MCF 10A (cell line): ENCODE measurements around the gene VCX2. TPM values are rescaled to one million over a fixed set of nuclear protein-coding genes. Genes with fewer than 3 reads are reported as not detected.
"Not testable (repeated sequence)": the region's sequence is repeated elsewhere in the genome, so short reads cannot be mapped to it uniquely, and the experiment has no call there.

Experiments used
- Bru-seq: library from RNA; stranded (reverse); fragments of 400-500 nt; gene quantifications from one replicate; lab custom pipeline; 2021; lab: Mats Ljungman, UMichigan
- BruChase-seq, 2 experiments: library from RNA; stranded (reverse); fragments of 400-500 nt; gene quantifications; one replicate each; lab custom pipeline; 2021; lab: Mats Ljungman, UMichigan
- BruUV-seq: library from RNA; stranded (reverse); fragments of 400-500 nt; replicated peaks from 2 replicates; lab custom pipeline; 2021; lab: Mats Ljungman, UMichigan
- CTCF ChIA-PET: fragments of 300-600 bp; sonication (Branson Sonifier 250); formaldehyde crosslinking; extraction: SDS; loops from one replicate; lab custom pipeline; 2021; ENCODE audit warnings: antibody characterized with exemption, inconsistent platforms; lab: Yijun Ruan, JAX
- POLR2A ChIA-PET: fragments of 300-600, 350-650 bp; sonication (Branson Sonifier 250); formaldehyde crosslinking; extraction: SDS; loops from one replicate; lab custom pipeline; 2020; ENCODE audit warnings: antibody characterized with exemption, inconsistent platforms; lab: Yijun Ruan, JAX
- DNase-seq: peaks from one replicate; pipeline ENCODE4 v3.0.0-alpha.2; 2018; ENCODE audit not compliant: unreplicated experiment
- H3K27ac Mint-ChIP-seq: one replicate; pipeline ENCODE4 v1.8.0; 2022; ENCODE audit warnings: mild to moderate bottlenecking, low read depth, mixed read lengths; ENCODE audit not compliant: unreplicated experiment
- H3K27me3 Mint-ChIP-seq: one replicate; pipeline ENCODE4 v1.8.0; 2022; ENCODE audit warnings: mixed read lengths; ENCODE audit not compliant: insufficient read depth, unreplicated experiment
- H3K36me3 Mint-ChIP-seq: one replicate; pipeline ENCODE4 v1.8.0; 2022; ENCODE audit warnings: mild to moderate bottlenecking, moderate library complexity, mixed read lengths; ENCODE audit not compliant: insufficient read depth, unreplicated experiment
- H3K4me1 Mint-ChIP-seq: one replicate; pipeline ENCODE4 v1.8.0; 2022; ENCODE audit warnings: mixed read lengths; ENCODE audit not compliant: insufficient read depth, unreplicated experiment
- H3K4me3 Mint-ChIP-seq: one replicate; pipeline ENCODE4 v1.8.0; 2022; ENCODE audit warnings: mild to moderate bottlenecking, moderate library complexity, mixed read lengths; ENCODE audit not compliant: unreplicated experiment
- H3K9me3 Mint-ChIP-seq: one replicate; pipeline ENCODE4 v1.8.0; 2022; ENCODE audit warnings: mixed read lengths; ENCODE audit not compliant: unreplicated experiment
- CTCF ChIP-seq: fragments of 200-600 bp; IDR thresholded peaks from one replicate; pipeline ENCODE4 v1.8.0; 2022; ENCODE audit warnings: antibody characterized with exemption, mild to moderate bottlenecking; ENCODE audit not compliant: unreplicated experiment
- intact Hi-C: fragments of 100-400 bp; cut with micrococcal nuclease; formaldehyde crosslinking; loops from 2 replicates; pipeline ENCODE4 v1.14.1; 2022
- long read RNA-seq: library from polyadenylated mRNA; stranded (forward); transcript quantifications from one replicate; pipeline ENCODE4 v2.0.0, GENCODE V29; 2022
- total RNA-seq: library from RNA; stranded (reverse); gene quantifications from 2 replicates; pipeline ENCODE4 v1.2.3, GENCODE V29; 2022

The VCX2 gene
- total RNA-seq (not detected in 2 replicates), Bru-seq, nascent RNA (not detected), BruChase-seq, experiment 1, labeled RNA remaining after a 6-hour chase (not detected), BruChase-seq, experiment 2, labeled RNA remaining after a 2-hour chase (not detected)
- long read RNA-seq: 0 reads

GRCh38 chrX:8171169-8171568, at the start of gene VCX2:
Gene VCX2, minus strand, starts transcription at chrX:8171267. Its CDS starts 624 bp downstream, at chrX:8170643.
- H3K27me3 Mint-ChIP-seq, H3K4me3 Mint-ChIP-seq, H3K36me3 Mint-ChIP-seq, DNase-seq, BruUV-seq, H3K4me1 Mint-ChIP-seq, POLR2A ChIA-PET, H3K27ac Mint-ChIP-seq, H3K9me3 Mint-ChIP-seq, intact Hi-C loops: not testable (repeated sequence)
- CTCF ChIA-PET: interaction anchor here (0.6 kb wide), 1 partner anchor 27 kb away, joined by 5 read pairs; no protein-coding TSS in a partner anchor

GRCh38 chrX:8204943-8205342, 33.9 kb upstream of the VCX2 start:
- BruUV-seq: no TSS peak
- Mint-ChIP-seq H3K4me1 (no peaks in the 10 kb centered on the region), H3K36me3 (no peaks in the 10 kb centered on the region), H3K27ac (no peak overlapping the region), H3K9me3 (no peaks in the 10 kb centered on the region), H3K4me3 (no peak overlapping the region), H3K27me3 (no peaks in the 10 kb centered on the region)
- TF ChIP-seq CTCF: no peak
- CTCF ChIA-PET: no interaction called here
- POLR2A ChIA-PET: no interaction called here
- intact Hi-C loops: no loop called here
- DNase-seq: no peak

GRCh38 chrX:8204169-8204935, 33.3 kb upstream of the VCX2 start:
- POLR2A ChIA-PET: no interaction called here
- H3K27me3 Mint-ChIP-seq: no peaks in the 10 kb centered on the region
- no peak for DNase-seq
- intact Hi-C loops: no loop called here
- H3K36me3 Mint-ChIP-seq: no peaks in the 10 kb centered on the region
- CTCF ChIA-PET: no interaction called here
- no TSS peak for BruUV-seq
- no peaks in the 10 kb centered on the region for H3K9me3 Mint-ChIP-seq
- H3K27ac Mint-ChIP-seq: no peak overlapping the region
- no peaks in the 10 kb centered on the region for H3K4me1 Mint-ChIP-seq
- TF ChIP-seq CTCF: no peak
- no peak overlapping the region for H3K4me3 Mint-ChIP-seq

- H3K36me3 Mint-ChIP-seq: no peaks in the 10 kb centered on the region
- H3K4me3 Mint-ChIP-seq: no peak overlapping the region
- no peak for DNase-seq
- ChIA-PET CTCF (no interaction called here), POLR2A (no interaction called here)
- H3K9me3 Mint-ChIP-seq: no peaks in the 10 kb centered on the region
- H3K27ac Mint-ChIP-seq: no peak overlapping the region
- intact Hi-C loops: no loop called here
- no peak for TF ChIP-seq CTCF
- H3K4me1 Mint-ChIP-seq: no peaks in the 10 kb centered on the region
- no TSS peak for BruUV-seq
- no peaks in the 10 kb centered on the region for H3K27me3 Mint-ChIP-seq
Observed at GRCh38 chrX:8201896-8202331, 30.8 kb upstream of the VCX2 start.
